ENCODE data around the gene PTPRU.

PTPRU gene

DNA sequence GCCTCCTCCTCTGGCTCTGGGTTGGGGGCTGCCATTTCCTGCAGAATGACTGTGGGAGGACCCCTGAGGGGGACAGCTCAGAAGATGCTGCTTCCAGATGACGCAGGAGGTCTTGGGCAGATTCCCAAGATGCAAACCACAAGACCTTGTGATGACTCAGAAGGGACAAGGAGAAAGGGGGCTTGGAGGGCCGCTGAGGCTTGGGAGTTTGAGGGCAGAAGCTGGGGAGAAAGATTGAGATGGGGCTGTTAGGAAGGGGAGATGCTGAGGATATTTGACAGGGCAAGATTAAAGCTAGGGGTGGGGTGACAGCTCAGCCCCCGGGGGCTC is 7.5 kb downstream of the PTPRU start:
- DNase-seq, result no peak

DNA sequence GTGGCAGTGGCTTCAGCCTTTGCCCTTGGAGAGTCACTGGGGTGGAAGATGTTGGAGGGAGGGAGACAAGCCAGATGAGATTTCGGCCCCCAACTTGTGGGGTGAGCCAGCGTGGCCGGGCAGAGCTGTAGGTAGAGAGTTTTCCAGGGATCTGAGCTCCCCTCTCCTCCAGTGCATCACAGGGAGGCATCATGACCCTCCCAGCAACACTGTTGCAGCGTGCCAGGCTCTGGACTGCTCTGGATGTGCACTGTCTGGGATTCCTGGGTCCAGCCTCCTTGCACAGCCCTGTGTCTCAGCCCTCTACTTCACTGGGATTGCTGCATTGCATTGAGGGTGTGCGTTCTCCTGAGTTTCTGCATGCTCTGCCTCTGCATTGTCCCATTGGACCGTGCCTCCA is 8.9 kb downstream of the PTPRU start:
- DNase-seq, result no peak

DNA sequence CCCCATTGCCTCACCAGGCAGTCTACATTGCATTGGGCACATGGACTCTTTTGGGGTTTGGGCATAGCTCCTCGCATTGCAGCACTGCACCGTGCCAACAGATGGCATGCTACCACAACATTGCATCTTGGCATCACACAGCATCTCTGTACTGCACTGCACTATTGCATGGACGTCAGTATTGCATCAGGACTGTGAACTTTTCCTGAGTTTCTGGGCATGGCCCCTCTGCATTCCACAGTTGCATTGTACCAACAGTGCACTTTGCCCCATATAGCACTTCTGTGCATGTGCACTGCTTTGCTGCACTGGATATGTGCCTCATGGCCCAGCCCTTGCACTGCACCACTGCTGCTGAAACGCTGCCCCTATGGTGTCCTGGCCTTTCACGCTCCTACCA is 9.6 kb downstream of the PTPRU start:
- DNase-seq, result peak in 18 of 56 donors; percentile 7 to 55 (median 28)

DNA sequence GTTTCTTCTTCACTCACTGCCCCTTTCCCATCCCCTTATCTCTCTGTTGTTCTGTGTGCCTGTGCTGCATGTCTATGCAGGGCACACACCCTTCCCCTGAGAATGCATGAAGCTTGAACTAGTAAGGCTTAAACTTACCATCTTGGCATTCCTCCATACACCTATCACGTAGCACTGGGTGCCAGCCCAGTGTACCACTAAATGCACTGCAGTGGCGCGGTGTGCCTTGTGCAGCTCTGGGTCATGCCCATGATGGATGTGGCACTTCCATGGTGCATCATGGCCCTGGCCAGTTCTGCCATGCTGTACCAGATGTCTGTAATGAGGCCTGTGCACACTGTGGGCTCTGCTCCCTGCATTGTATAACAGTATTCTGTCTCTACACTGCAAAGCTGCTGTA is 10.7 kb downstream of the PTPRU start:
- DNase-seq, result no peak

DNA sequence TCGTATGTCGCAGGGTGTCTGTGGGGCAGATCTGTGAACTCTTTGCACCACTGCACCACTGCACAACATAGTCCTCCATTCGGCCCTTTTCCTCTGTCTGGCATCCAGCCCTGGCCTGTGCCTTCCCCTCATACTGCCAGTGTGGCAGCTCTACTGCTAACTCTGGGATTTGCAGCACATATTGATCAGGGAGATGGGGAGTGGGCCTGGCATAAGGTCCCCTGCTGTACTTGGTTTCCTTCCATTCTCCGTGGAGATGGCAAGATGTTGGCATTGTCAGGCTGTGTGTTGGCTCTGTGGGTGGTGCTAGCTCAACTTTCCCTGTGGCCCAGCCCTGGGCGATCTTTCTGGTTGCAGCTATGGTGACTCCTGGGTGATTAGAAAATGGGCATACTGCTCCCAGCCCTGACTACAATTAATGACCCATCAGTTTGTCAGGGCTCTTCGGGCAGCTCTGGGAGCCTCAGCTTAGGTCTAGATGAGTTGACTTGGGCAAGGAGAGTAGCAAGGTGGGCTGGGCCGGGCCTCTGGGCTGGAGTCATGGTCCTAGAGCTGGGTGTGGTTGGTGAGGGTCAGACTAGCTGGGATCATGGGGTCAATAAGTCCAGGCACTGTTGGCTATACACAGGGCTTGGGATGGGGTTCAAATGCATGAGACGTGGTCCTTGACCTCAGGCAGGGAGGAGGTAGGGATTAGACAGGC is 11.4 kb downstream of the PTPRU start:
- DNase-seq, result no peak

DNA sequence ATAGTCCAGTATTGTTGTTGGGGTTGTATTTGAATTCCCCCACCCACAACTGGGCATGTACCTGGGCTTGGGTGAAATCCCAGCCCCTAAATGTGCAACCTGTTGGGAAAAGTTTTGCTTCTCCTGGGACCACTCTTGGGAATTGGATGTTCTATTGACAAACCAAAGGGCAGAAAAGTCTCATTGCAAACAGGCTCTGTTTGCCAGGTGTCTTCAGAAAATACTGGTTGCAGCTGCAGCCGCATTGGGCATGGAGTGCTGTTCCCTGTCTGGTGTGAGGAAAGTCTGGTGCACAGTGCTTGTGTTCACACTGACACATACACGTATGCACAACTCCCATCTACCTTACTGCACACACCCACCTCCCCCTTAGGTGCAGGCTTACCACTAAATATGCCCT is 12.1 kb downstream of the PTPRU start:
- DNase-seq, result no peak

DNA sequence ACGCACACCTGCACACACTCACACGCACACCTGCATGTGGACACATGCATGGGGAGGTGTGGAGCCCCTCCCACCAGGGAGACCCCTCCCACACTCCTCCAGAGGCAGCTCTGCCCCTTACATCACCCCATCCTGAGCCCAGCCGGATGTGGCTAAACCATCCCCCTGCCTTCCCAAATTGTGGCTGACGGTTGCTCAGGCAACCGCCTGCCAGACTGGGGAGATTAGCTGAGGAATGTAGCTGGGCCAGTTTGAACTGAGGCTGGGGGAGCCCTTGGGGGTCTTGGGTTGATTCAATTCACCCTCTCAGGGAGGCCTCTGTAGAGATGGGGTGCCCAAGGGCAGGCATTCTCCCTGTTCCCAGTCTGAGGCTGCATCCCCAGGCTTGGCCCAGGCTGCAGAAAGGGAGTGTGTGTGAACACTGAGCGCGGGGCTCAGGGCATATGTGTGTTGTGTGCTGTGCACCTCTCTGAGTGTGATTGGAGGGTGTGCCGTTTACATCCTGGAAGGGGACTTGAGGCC is 12.9 kb downstream of the PTPRU start:
- DNase-seq, result no peak

DNA sequence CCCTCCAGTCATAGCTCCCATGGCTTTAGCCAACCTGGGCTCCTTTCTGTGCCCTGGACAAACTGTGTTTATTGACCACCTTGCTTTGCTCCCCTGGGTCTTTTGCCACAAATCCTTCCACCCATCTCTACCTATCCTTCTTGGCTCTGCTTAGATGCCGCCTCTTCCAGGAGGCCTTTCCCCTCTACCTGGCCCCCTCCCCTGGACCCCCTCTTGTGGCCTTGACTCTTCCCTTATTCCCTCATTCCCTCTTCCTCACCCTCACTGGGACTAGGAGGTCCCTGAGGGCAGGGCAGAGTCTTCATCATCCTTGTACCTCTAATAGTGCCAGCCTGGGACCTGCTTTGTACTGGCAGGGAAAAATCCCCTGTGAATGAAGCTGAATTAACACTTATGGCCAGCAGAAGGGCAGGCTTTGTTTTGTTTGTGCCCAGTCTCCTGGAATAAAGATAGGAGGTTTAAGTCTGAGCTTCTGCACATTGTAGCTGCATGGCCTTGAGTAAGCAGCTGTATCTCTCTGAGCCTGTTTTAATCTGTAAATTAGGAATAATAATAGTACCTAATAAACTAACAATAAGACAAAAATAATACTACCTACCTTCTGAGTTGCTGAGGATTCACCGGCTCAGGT is 13.7 kb downstream of the PTPRU start:
- DNase-seq, result no peak

DNA sequence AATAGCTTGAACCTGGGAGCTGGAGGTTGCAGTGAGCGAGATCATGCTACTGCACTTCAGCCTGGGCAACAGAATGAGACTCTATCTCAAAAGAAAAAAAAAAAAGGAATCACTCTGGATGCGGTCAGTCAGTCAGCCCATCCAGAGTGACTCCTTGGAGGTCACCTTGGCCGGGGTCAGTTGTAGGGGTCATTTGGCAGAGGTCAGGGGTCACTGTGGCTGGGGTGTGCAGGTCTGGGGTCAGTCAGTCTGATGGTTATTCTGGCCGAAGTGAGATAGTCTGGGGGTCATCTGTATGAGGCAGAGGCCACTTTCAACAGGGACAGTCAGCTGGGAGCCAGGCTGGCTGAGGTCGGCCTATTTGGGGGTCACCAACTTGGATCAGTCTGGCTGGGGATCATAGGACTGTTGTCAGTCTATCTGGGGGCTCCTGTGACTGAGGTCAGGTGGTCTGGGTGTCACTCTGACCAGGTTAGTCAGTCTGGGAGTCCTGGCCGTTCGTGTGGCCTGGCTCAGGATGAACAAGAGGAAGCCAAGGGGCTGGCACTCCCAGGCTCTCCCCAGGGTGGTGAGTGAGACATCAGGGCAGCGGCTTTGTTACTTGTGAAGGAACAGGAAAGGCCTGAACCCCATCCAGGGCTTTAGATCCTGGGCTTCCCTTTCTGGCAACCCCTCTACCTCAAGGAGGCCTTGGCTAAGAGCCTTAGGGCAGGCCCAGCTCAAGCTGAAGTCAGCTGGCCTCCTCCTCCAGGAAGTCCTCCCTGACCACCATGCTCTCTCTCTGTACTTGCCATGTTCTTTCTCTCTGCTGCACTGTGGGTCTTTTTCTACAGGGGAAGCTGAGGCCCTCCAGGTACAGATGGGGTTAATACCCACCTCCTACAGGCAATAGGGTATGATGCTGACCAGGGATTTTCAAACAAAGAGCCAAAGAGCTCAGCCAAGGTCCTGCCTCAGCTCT is 15.1 kb downstream of the PTPRU start:
- no peak for DNase-seq

DNA sequence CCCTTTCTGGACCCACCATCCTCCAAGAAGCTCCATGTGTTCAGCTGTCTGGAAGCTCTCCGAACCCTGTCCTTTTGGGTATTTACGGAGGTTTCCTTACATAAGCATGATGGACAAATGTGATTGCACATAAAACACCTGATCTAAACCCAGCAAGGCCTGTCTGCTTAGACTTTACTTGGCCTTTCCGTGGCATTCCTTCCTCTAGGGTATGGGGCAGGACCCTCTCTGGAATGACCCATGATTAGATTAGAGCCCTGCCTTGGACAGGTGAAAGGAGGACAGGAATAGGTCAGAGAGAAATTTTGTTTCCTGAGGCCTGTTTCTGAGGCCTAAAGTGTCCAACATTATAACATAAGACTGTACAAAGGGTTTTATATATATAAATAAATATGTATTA is 16.9 kb downstream of the PTPRU start:
- no peak for DNase-seq

DNA sequence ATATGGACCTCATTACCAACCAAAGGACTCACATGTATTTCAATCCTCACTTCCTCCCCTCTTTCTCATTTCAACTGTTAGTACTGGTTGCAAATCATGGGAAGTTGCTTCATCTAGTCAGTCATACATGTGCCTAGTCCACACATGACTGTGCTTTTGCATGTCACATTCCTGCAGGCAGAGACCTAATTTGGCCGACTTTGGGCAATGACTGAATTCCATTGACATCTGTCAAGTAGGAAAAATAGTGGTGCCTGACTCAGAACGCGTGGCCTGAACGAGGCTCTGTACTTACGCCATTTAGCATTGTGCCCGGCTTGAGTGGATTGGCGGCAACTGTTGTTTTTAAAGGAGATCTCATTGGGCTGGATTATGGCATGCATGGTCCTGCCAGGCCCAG is 18.0 kb downstream of the PTPRU start:
- DNase-seq, result no peak

DNA sequence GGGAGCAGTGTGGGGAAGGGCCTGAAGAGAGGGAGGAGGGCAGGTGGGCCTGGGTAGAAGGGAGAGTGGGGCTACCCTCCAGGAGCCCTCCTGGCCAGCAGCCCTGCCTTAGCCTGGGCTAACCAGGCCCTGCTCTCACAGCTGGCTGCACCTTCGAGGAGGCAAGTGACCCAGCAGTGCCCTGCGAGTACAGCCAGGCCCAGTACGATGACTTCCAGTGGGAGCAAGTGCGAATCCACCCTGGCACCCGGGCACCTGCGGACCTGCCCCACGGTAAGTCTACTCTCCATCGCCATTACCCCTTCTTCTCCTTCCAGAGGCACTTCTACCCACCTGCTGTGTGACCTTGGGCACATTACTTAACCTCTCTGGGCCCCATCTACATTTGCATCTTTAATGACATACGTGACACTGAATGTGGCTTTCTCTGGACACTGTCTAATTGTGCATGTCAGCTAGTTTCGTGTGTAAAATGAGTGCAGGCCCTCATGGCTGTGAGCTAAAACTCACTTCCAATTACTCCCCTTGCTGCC is 18.9 kb downstream of the PTPRU start:
- DNase-seq, result no peak

DNA sequence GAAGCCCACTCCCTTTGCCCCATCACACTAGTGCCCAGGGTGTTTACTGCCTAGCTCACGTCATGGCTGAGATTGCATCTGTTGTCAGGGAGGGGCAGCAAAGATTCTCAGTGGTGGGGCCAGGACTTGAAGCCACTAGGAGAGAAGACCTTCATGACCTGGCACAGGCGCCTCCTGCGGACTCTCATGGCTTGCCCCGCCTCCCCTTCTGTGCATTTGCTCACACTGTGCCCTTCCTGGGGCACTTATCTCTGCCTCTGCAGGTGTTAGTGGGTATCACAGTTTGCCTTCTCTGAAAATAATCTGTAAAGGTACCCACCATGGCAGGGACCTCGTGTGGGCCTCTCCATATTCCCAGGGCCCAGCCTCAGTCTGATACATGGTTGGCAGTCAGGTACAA is 20.1 kb downstream of the PTPRU start:
- no peak for DNase-seq

DNA sequence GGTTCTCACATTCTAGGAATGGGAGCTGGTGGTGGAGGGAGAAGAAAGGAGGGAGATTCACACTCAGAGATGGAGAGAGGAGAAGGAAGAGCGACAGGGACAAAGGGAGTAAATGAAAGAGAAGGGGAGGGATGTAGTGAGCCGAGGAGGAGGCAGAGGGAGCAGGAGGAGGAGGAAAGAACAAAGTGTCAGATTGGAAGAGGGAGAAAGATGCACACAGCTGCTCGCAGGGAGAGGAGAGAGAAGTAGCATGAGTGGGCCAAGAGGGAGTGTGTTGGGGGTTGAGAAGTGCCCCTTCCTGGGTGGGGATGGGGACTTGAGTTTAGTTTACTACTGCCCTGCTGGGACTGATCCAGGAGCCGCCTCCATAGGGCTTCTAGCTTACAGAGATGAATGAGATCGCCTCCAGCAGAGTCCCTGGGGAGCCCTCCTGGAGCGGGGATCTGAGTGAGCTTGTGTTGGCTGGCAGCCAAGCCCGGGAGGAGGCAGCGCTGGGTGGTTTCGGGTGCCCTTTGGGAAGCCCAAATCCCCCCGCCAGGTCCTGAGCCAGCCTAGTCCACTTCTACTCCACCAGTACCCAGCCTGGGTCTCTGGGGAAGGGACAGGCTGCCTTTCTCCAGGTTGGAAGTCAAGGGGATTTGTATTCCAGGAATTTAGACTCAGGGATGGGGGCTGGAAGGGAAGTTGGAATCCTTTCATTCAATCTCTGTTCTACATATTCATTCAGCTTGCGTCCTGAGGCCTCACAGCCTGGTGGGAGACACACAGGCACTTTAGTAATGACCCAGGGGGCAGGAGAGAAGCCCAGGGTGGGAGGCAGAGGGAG is 20.9 kb downstream of the PTPRU start:
- peak in 5 of 56 donors; percentile 19 to 41 (median 27) for DNase-seq

DNA sequence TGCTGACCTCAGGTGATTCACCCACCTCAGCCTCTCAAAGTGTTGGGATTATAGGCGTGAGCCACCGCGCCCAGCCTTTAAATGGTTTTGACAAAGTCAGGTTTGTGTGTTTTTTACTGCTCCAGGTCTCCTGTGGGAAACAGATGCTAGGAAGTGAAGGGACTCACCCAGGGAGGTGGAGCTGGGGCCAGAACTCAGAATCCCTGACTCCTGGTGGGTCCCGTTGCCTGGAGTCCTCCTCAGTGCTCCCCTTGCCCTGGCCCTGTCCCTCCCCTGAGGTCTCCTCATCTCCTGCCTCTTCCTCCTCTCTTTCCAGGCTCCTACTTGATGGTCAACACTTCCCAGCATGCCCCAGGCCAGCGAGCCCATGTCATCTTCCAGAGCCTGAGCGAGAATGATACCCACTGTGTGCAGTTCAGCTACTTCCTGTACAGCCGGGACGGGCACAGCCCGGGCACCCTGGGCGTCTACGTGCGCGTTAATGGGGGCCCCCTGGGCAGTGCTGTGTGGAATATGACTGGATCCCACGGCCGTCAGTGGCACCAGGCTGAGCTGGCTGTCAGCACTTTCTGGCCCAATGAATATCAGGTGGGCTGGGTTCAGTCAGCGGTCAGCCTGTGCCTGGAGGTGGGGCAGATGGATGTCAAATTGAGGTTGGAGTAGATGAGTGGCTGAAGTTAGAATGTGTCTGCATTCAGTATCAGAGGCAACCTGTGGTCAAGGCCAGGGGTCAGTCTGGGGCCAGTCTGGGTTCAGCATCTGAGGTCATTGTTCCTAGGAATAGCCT is 22.1 kb downstream of the PTPRU start:
- DNase-seq, result no peak

DNA sequence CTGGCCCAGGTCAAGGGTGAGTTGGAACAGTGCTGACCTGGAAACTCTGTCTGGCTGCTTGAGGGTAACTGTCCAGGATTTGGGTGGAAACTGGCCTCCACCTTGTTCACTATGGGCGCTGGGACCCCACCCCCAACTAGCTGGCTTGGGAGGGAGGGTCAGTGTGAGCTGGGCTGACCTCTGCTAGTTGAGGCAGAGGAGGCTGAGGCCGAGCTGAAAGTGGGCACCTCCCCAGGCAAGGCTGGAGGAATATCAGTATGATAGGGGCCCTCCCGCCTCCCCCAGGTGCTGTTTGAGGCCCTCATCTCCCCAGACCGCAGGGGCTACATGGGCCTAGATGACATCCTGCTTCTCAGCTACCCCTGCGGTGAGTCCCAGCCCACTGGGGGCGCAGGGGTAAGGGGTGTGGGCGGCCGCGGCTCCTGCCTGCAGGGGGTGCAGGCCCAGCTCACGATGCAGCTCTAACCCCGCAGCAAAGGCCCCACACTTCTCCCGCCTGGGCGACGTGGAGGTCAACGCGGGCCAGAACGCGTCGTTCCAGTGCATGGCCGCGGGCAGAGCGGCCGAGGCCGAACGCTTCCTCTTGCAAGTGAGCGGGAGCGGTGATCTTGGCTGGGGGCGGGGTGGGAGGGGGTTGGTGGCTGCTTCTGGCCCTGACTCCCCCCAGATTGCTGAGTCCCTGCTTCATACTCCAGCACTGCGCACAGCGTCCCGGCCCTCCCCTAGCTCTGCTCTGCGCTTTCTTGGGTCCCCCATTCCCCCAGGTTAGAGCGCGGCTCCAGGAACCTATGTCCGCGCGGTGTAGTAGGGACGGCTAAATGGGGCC is 22.9 kb downstream of the PTPRU start:
- DNase-seq, result no peak

DNA sequence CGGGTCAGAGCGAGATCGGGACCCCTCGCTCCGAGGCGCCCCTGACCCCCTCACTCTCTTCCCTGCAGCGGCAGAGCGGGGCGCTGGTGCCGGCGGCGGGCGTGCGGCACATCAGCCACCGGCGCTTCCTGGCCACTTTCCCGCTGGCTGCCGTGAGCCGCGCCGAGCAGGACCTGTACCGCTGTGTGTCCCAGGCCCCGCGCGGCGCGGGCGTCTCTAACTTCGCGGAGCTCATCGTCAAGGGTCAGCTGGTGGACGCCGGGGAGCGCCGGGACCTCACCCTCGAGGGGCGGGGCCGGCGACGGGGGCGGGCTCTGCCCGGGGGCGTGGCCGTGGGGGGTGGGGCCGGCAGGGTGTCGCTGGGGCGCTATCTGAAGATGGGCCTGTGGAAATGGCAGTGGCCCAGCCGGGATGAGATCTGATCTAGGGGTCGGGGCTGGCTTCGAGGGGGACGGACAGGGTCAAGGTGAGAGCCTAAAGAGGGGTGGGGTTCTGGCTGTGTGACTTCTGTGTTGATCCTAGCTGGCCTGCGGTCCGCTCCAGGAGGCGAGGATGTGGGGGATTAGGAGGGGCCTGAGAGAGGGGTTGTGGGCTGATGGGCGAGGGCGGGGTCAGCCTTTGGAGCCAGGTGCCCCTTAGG is 23.6 kb downstream of the PTPRU start:
- peak in 9 of 56 donors; percentile 14 to 57 (median 36) for DNase-seq

DNA sequence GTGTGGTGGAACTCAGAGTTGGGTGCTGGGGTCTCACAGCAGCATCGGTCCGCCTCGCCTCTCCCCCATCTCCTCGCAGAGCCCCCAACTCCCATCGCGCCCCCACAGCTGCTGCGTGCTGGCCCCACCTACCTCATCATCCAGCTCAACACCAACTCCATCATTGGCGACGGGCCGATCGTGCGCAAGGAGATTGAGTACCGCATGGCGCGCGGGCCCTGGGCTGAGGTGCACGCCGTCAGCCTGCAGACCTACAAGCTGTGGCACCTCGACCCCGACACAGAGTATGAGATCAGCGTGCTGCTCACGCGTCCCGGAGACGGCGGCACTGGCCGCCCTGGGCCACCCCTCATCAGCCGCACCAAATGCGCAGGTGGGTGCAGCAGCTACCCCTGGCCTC is 24.2 kb downstream of the PTPRU start:
- DNase-seq, result no peak
